GM18505 (cell line): ENCODE measurements around the gene PNMA6E.

Experiments
- ATAC-seq: cut with Tn5 transposase; IDR thresholded peaks from one replicate; pipeline ENCODE4 v1.9.1; 2021; ENCODE audit not compliant: unreplicated experiment
- POLR2A ChIP-seq: IDR thresholded peaks from 4 replicates; pipeline ENCODE4 v1.6.1; 2011; ENCODE audit warnings: borderline replicate concordance; ENCODE audit not compliant: insufficient read depth, insufficient read length; ENCODE audit errors: extremely low read depth

Gene PNMA6E

GRCh38 chrX:153443476-153444332 lies 42.6 kb upstream of the PNMA6E start:
- no peak for TF ChIP-seq POLR2A
- ATAC-seq = no peak

DNA sequence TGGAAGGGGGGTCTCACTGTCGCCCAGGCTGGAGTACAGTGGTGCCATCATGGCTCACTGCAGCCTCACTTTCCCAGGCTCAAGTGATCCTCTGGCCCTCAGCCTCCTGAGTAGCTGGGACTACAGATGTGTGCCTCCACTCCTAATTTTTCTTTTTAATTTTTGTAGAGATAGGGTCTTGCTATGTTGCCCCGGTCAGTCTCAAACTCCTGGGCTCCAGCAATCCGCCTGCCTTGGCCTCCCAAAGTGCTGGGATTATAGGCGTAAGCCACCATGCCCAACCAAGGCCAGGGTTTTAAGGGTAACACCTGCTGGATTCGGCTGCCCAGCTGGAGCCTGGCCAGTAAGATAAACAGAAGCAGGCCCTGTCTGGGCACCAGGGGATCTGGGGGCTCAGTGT lies 41.3 kb upstream of the PNMA6E start:
- ATAC-seq = no peak
- no peak for TF ChIP-seq POLR2A

DNA sequence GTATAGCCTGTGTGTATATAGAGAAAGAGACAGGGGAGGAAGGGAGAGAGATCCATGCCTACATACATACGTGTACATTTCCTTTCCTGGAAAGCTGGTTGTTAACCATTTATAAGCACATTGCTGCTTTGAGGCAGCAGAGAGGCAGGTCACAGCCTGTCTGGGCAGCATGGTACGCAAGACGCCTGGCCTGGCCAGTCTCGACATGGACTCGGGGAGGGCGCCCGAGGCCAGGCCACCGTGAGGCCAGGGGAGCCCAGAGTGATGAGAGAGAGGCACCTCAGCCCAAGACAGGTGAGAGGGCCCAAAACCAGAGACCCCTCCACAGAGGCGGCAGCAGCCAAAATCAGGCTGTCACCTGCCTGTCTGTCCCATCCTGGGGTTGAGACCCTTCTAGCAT lies 40.8 kb upstream of the PNMA6E start:
- ATAC-seq = no peak

DNA sequence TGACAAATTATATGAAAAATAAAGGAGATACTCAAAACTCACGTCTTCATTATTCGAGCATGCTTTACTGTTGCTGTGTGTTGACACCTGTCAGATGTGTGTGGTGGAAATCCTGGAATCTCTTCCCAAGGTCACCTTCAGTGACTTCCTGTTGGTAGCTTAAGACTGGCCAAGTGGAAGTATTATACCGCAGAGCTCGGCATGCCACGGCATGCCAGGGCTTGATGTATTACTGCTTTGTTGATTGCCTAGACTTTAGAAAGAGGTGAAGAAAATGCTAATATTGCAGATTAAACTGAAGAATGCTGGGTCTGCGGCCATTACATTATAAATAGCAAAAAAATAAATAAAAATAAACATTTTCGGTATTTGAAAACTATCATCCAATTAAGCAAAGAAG lies 40.1 kb upstream of the PNMA6E start:
- ATAC-seq = no peak
- no peak for TF ChIP-seq POLR2A

More for the DNA sequence above, 40.8 kb upstream of the PNMA6E start:
- no peak for TF ChIP-seq POLR2A

DNA sequence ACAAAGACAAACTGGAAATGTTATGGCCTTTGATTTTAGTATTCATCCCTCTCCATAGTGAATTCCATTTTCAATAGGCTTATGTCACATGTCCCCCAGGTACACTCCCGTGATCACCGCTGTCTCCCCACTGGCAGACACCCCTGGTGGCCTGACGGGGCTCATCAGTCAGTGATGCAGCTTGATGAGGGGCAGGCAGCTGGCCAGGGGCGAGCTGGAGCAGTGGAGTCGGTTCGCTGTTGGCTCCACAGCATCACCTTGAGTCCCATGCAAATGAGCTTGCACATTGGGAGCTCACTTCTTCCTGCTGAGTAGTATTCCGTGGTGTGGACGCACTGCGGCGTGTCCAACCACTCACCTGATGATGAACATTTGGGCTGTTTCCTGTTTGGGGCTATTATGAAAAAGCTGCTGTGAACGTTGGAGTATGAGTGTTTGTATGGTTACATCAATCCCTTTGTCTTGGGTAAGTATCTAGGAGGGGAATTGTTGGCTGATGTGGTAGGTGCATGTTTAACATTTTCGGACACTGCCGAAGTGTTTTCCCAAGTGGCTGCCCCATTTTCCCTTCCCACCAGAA lies 39.5 kb upstream of the PNMA6E start:
- ATAC-seq = no peak
- TF ChIP-seq POLR2A = no peak

- no peak for TF ChIP-seq POLR2A
These were observed 38.8 kb upstream of the PNMA6E start for GRCh38 chrX:153439977-153440376.

GRCh38 chrX:153438532-153438931 lies 37.4 kb upstream of the PNMA6E start:
- no peak for TF ChIP-seq POLR2A
- no peak for ATAC-seq

More at GRCh38 chrX:153439977-153440376, 38.8 kb upstream of the PNMA6E start:
- no peak for ATAC-seq

DNA sequence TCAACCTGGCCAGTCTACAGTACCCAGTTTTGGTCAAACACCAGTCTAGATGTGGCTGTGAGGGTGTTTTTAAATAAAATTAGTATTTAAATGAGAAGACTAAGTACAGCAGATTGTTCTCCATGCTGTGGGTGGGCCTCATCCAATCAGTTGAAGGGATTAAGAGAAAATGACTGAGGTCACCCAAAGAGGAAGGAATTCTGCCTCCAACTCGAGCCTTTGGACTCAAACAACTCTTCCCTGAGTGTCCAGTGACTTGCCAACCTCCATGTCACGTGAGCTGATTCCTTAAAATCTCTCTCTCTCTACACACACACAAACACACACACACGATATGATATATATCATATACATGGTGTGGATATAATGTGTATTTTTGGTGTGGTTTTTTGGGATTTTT lies 34.7 kb upstream of the PNMA6E start:
- no peak for TF ChIP-seq POLR2A
- ATAC-seq = no peak

DNA sequence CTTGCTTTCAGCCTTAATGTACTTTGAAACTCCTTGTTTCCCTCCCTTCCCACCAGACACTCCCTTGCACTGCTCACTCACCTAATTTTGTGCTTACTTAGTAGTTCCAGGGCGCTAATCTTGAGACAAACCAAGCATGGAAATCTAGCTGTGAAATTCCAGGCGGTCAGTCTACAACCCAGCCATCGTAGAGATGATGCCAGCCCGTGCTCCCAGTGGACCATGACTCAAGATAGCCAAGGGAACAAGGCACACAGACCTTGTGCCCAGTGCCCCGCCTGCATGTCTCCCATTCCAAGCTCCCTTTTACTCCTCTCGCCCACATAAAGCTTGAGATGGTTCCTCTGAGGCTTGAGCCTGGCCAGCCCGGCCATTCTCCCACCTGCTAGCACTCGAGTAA lies 33.7 kb upstream of the PNMA6E start:
- no peak for ATAC-seq
- no peak for TF ChIP-seq POLR2A

GRCh38 chrX:153433781-153434285 lies 32.7 kb upstream of the PNMA6E start:
- ATAC-seq = no peak
- TF ChIP-seq POLR2A = no peak

- TF ChIP-seq POLR2A = no peak
- ATAC-seq = no peak
These were observed 32.1 kb upstream of the PNMA6E start for GRCh38 chrX:153433161-153433680.

DNA sequence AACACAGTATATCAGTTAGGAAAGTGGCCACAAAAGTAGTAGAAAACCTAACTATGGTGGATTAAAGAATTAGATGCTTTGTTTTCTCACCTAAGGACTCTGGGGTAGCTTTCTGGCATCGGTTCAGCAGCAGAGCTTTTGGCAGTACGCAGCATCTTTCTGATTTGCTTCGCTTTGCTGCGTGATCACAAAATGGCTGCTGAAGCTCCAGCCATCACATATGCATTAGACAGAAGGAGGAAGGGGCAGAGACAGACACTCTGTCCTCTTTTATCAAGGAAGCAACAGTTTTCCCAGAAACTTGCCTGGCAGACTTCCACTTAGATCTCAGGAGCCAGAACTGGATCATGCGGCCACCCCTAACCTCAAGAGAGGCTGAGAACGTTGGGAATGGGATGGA lies 29.6 kb upstream of the PNMA6E start:
- TF ChIP-seq POLR2A = no peak

GRCh38 chrX:153426204-153426603 lies 25.1 kb upstream of the PNMA6E start:
- no peak for TF ChIP-seq POLR2A
- no peak for ATAC-seq

More for the DNA sequence above, 29.6 kb upstream of the PNMA6E start:
- no peak for ATAC-seq

DNA sequence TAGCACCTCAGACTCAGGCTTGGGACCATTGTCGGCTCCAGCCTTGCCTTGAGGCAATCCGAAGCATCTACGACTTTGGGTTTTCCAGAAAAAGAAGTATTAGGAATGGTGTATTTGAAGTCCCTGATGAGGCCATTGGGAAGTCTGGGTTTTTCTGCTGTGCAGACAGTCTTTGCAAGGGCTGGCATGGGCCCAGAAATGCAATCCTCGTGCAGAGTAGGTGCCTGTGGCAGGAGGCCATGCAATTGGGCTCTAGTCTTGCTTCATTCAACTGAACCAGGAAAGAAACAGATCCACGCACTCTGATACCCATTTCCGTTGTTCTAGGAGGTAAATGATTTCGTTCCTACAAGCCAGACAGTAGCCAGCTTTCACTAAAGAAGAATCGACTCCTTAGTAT lies 22.5 kb upstream of the PNMA6E start:
- ATAC-seq = no peak
- TF ChIP-seq POLR2A = no peak
